K562 (cell line): ENCODE data around the gene PSMA5. TPM values are rescaled to one million over a fixed set of nuclear protein-coding genes. Genes with fewer than 3 reads are reported as not detected.

Source experiments
- BACH1 ChIP-seq: fragments of 200-800 bp; sonication (Bioruptor generic); IDR thresholded peaks from 2 replicates; pipeline ENCODE4 v1.6.1; 2016; ENCODE audit warnings: missing genetic modification characterization, missing compliant biosample characterization
- CREM ChIP-seq: IDR thresholded peaks from 2 replicates; pipeline ENCODE4 v1.6.1; 2014; ENCODE audit warnings: antibody characterized with exemption, low read depth
- ELF4 ChIP-seq: fragments of 450-650 bp; formaldehyde crosslinking; IDR thresholded peaks from 2 replicates; pipeline ENCODE4 v1.4.0; 2022; ENCODE audit warnings: missing genetic modification characterization
- FIP1L1 ChIP-seq: fragments of 200-400 bp; formaldehyde crosslinking; IDR thresholded peaks from 2 replicates; pipeline ENCODE4 v1.6.1; 2018; ENCODE audit warnings: mild to moderate bottlenecking, low read depth, low read length; ENCODE audit not compliant: poor library complexity, severe bottlenecking
- GABPB1 ChIP-seq: sonication (generic); formaldehyde crosslinking; IDR thresholded peaks from 2 replicates; pipeline ENCODE4 v1.8.0; 2022; ENCODE audit warnings: mild to moderate bottlenecking, missing genetic modification reagents
- GATAD2B ChIP-seq: fragments of 450-650 bp; IDR thresholded peaks from 2 replicates; pipeline ENCODE4 v1.6.1; 2017; ENCODE audit warnings: mild to moderate bottlenecking, borderline replicate concordance
- HNRNPL ChIP-seq: fragments of 200-400 bp; formaldehyde crosslinking; IDR thresholded peaks from 2 replicates; pipeline ENCODE4 v1.6.1; 2017; ENCODE audit warnings: low read depth, mild to moderate bottlenecking, low read length
- HSF4 ChIP-seq: fragments of 250-450 bp; sonication (Bioruptor Pico); IDR thresholded peaks from 2 replicates; pipeline ENCODE4 v2.1.2; 2022; ENCODE audit warnings: mild to moderate bottlenecking, moderate library complexity, borderline replicate concordance
- MEF2D ChIP-seq: conservative IDR thresholded peaks from 2 replicates; pipeline ENCODE4 v1.6.1; 2016; ENCODE audit warnings: low read depth, missing genetic modification characterization, missing compliant biosample characterization
- NR2F6 ChIP-seq: fragments of 450-650 bp; formaldehyde crosslinking; IDR thresholded peaks from 2 replicates; pipeline ENCODE4 v1.4.0; 2020; ENCODE audit warnings: mild to moderate bottlenecking
- POLR2AphosphoS2 ChIP-seq: IDR thresholded peaks from 2 replicates; pipeline ENCODE4 v1.6.1; 2012; ENCODE audit warnings: low read length, improper control_type of control experiment
- PRPF4 ChIP-seq: fragments of 200-400 bp; formaldehyde crosslinking; IDR thresholded peaks from one replicate; pipeline ENCODE4 v1.6.1; 2017; ENCODE audit warnings: low read length, low read depth, mild to moderate bottlenecking; ENCODE audit not compliant: insufficient read depth, poor library complexity, severe bottlenecking
- PYGO2 ChIP-seq: fragments of 450-650 bp; IDR thresholded peaks from 2 replicates; pipeline ENCODE4 v1.6.1; 2016; ENCODE audit warnings: mild to moderate bottlenecking, missing genetic modification characterization, moderate library complexity, missing compliant biosample characterization
- RFX5 ChIP-seq: IDR thresholded peaks from 2 replicates; pipeline ENCODE4 v1.6.1; 2011; ENCODE audit warnings: low read depth, mild to moderate bottlenecking, improper control_type of control experiment, low read length
- TCF7 ChIP-seq: sonication (generic); IDR thresholded peaks from 2 replicates; pipeline ENCODE4 v1.6.1; 2016; ENCODE audit warnings: antibody characterized with exemption, borderline replicate concordance
- YBX1 ChIP-seq: fragments of 450-650 bp; IDR thresholded peaks from 2 replicates; pipeline ENCODE4 v1.7.1; 2016; ENCODE audit warnings: mild to moderate bottlenecking
- ZKSCAN8 ChIP-seq: fragments of 200-800 bp; sonication (Bioruptor generic); IDR thresholded peaks from 2 replicates; pipeline ENCODE4 v1.6.1; 2016; ENCODE audit warnings: missing genetic modification characterization, missing compliant biosample characterization
- ZNF140 ChIP-seq: fragments of 250-450 bp; sonication (Bioruptor Pico); IDR thresholded peaks from 2 replicates; pipeline ENCODE4 v1.8.0; 2021; ENCODE audit warnings: moderate library complexity, mild to moderate bottlenecking, inconsistent platforms
- polyA plus RNA-seq, 8 experiments: library from polyadenylated mRNA; depleted of rRNA in 4 of 8; stranded (reverse) in 5 of 8; unstranded in 3 of 8; fragments of >200 nt; fragmentation: Nextera tagmentation in 2 of 8; fragmentation: Illumina TruSeq in 1 of 8; extraction: Ambion mirVana in 2 of 8; extraction: Trizol in 1 of 8; gene quantifications; 2 replicates each; pipeline versions ENCODE4 v1.2.1 to v1.2.3, GENCODE V29; 2011 to 2014; ENCODE audit warnings: inconsistent platforms in 1 of 8, missing spikeins in 1 of 8
- total RNA-seq, 7 experiments: library from RNA; depleted of rRNA in 6 of 7; stranded (reverse); fragments of >200 nt in 6 of 7; fragmentation: Illumina TruSeq in 2 of 7; extraction: Trizol in 2 of 7; gene quantifications; 2 replicates each; pipeline versions ENCODE4 v1.2.1 to v1.2.3, GENCODE V29; 2011 to 2021; ENCODE audit warnings: low replicate concordance in 1 of 7
- TF ChIP-seq, protein P1 (sequence below): sonication (generic); formaldehyde crosslinking; IDR thresholded peaks from 2 replicates; pipeline ENCODE4 v1.8.0; 2022; ENCODE audit warnings: missing genetic modification reagents, mild to moderate bottlenecking, borderline replicate concordance
- TF ChIP-seq, protein P2 (sequence below): conservative IDR thresholded peaks from 2 replicates; pipeline ENCODE4 v1.6.1; 2011; ENCODE audit warnings: low read depth, mild to moderate bottlenecking, low read length; ENCODE audit not compliant: control insufficient read depth
- TF ChIP-seq, protein P3 (sequence below): fragments of 450-650 bp; IDR thresholded peaks from one replicate; pipeline ENCODE4 v1.6.1; 2018; ENCODE audit warnings: mild to moderate bottlenecking, moderate library complexity; ENCODE audit not compliant: partially characterized antibody
- TF ChIP-seq, protein P4 (sequence below): fragments of 250-450 bp; sonication (Bioruptor Pico); IDR thresholded peaks from 2 replicates; pipeline ENCODE4 v1.4.0; 2020

PSMA5 gene
- total and polyA plus RNA-seq, 9 of the 15 experiments (the other 6 are each of a cell fraction or from before 2014, with no cell fraction given) = 82.6 to 542 (median 287) TPM

DNA sequence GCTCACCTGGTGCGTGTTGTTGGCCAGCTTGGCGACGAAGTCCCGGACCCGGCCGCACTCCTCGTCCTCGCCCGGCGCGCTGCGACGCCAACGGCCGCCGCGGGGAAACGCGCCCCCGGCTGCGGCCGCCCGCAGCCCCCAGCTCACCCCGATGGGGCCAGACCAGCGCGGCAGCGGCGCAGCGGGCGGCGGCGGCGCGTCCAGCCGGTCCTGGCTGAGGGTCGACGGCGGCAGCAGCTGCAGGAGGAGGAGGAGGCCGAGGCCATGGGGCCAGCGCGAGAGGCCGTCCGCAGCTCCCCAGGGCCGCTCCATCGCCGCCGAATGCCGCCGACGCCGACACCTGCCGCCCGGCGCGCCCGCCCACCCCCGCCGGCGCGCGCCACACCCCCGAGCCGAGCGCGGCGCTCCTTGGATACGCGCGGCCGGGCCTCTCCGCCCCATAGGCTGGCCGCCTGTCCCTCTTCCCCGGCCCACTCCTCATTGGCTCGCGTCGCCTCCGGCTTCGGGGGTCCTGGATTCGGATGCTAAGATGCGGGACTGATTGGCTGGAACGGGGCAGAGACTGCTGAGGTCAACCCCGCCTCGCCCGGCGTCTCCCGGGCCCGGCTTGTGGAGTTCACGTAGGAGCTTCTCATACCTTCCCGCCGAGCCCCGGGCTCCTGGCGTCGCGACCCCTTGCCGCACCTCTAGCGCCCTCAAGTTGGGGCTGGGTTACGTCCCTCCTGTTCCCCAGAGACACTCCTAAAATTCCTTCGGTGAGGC, 28.5 kb downstream of the PSMA5 start, which contains the start of gene SORT1 (continued):
- TF ChIP-seq RFX5 (no peak), YBX1 (no peak), HSF4 (CRISPR knock-in tag) (no peak), HNRNPL (no peak), GATAD2B (peak; percentile 95), NR2F6 (CRISPR knock-in tag) (0 out of 2 replicates have a peak, but pooled peaks have one; percentile 61), POLR2AphosphoS2 (no peak), ELF4 (CRISPR knock-in tag) (no peak), ZKSCAN8 (CRISPR knock-in tag) (no peak), GABPB1 (0 out of 2 replicates have a peak, but pooled peaks have one; percentile 23), CREM (peak; percentile 85), FIP1L1 (no peak), ZNF140 (CRISPR knock-in tag) (no peak), PYGO2 (tag) (no peak), TCF7 (no peak), MEF2D (no peak), PRPF4 (no peak), BACH1 (tag) (no peak)
- TF ChIP-seq, protein P1, sequence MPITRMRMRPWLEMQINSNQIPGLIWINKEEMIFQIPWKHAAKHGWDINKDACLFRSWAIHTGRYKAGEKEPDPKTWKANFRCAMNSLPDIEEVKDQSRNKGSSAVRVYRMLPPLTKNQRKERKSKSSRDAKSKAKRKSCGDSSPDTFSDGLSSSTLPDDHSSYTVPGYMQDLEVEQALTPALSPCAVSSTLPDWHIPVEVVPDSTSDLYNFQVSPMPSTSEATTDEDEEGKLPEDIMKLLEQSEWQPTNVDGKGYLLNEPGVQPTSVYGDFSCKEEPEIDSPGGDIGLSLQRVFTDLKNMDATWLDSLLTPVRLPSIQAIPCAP (CRISPR knock-in tag) = no peak
- TF ChIP-seq, protein P2, sequence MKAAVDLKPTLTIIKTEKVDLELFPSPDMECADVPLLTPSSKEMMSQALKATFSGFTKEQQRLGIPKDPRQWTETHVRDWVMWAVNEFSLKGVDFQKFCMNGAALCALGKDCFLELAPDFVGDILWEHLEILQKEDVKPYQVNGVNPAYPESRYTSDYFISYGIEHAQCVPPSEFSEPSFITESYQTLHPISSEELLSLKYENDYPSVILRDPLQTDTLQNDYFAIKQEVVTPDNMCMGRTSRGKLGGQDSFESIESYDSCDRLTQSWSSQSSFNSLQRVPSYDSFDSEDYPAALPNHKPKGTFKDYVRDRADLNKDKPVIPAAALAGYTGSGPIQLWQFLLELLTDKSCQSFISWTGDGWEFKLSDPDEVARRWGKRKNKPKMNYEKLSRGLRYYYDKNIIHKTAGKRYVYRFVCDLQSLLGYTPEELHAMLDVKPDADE = no peak
- TF ChIP-seq, protein P3, sequence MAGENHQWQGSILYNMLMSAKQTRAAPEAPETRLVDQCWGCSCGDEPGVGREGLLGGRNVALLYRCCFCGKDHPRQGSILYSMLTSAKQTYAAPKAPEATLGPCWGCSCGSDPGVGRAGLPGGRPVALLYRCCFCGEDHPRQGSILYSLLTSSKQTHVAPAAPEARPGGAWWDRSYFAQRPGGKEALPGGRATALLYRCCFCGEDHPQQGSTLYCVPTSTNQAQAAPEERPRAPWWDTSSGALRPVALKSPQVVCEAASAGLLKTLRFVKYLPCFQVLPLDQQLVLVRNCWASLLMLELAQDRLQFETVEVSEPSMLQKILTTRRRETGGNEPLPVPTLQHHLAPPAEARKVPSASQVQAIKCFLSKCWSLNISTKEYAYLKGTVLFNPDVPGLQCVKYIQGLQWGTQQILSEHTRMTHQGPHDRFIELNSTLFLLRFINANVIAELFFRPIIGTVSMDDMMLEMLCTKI = no peak
- TF ChIP-seq, protein P4, sequence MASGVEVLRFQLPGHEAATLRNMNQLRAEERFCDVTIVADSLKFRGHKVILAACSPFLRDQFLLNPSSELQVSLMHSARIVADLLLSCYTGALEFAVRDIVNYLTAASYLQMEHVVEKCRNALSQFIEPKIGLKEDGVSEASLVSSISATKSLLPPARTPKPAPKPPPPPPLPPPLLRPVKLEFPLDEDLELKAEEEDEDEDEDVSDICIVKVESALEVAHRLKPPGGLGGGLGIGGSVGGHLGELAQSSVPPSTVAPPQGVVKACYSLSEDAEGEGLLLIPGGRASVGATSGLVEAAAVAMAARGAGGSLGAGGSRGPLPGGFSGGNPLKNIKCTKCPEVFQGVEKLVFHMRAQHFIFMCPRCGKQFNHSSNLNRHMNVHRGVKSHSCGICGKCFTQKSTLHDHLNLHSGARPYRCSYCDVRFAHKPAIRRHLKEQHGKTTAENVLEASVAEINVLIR (CRISPR knock-in tag) = peak; percentile 50
